Activated CD4-positive, alpha-beta T cell treated with anti-CD3 and anti-CD28 coated beads, Interleukin-2, amount 50 U/mL, for 48 hours (primary cell): ENCODE data around the gene ZNF343.
"Not testable (repeated sequence)": the region's sequence is repeated elsewhere in the genome, so short reads cannot be mapped to it uniquely, and the experiment has no call there.

Experiments
- DNase-seq, 2 experiments: peaks; one replicate each; pipeline ENCODE4 v3.0.0-alpha.2; 2020

ZNF343 gene

GRCh38 chr20:2508631-2509467, at the start of gene ZNF343:
Gene ZNF343, minus strand, starts transcription at chr20:2508915. Its CDS starts 15,020 bp downstream, at chr20:2493895.
- peak; percentile 75 to 80 for DNase-seq

DNA sequence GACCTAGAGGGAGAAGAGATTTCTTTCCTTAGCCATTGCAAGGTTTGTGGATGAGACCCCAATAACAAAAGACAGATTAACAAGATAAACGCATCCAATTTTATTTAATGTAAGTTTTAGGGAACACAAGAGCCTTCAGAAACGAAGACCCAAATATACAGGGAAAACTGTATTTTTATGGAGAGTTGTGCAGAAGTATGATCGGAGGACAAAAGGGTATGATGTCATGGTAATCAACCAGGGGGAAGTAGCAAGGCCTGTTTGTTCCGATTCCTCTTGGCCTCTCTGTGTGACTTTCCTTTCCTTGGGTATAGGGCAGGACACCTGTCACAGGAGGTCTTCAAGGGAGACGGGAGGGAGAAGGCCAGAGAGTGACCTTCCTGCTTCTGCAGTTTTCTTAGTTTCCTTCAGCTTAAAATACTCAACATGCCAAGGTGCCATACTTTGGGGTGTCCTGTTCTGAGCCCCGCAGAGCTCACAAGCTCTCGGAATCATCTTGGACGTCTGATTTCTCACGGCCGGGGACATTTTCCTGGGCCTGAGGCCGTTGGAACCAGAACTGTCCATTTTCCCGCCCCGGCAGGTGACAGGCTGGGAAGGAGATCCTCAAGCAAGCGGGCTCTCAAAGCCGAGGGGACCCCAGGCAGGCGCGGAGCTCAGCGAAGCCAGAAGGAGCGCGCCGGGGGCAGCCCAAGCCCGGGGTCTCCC, 49.3 kb upstream of the ZNF343 start:
- DNase-seq, result no peak

GRCh38 chr20:2545594-2545993, 36.9 kb upstream of the ZNF343 start:
- no peak for DNase-seq

GRCh38 chr20:2544211-2544610, 35.5 kb upstream of the ZNF343 start:
- DNase-seq, result no peak

DNA sequence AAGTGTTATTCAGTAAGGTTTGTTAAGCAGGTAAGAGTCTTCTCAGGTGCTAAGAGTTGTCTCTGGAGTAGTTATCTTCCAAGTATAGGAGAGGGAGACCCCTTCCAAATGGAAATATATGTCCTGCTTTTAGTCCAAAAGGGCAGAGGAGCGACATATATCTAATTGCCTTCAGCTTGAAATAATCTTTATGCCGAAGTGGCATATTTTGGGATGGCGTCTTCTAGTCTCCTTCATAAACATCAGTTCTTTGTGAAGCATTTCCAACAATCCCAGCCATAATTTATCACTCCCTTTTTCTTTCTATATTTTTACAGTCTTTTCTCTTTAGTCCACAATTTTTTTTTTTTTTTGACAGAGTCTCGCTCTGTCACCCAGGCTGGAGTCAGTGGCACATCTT, 33.6 kb upstream of the ZNF343 start:
- no peak for DNase-seq

- DNase-seq, result no peak
These were observed 33.2 kb upstream of the ZNF343 start for GRCh38 chr20:2541940-2542339.

DNA sequence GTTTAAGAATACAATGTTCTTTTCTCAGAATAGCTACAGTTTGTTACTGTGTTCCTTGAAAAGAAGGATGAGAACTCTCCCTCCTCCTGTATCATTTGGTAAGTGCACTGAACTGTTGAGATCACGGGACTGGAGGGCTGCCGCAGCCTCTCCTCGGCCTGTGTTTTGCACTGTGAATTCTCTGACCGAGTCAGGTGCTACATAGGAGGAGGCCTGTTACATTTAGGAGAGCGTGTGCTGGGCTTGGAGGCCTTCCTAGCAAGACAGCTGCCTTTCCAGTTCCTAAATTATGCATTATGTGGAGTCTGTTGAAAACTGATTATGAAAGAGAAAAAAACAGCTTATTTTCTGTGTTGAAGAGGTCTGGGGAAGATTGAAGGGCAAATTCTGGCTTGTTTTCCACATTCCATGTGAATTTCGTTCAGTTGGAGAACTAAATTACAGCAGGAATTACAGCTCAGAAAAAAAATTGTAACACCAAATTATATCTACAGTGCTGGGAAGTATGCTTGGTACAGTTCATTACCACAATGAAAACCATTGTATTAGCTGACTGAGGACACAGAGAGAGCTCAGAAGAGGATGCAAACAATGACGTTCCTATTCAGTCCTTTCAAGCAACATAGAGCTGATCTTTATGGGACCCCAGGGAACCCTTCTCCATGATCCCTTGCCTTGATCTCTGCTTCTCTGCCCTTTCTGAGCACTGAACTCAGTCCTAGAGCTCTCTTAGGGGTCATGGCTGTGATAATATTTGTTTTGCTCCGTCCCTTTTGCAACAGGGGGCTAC, 30.4 kb upstream of the ZNF343 start:
- no peak for DNase-seq

GRCh38 chr20:2538356-2538755, 29.6 kb upstream of the ZNF343 start:
- no peak for DNase-seq

GRCh38 chr20:2537101-2537500, 28.4 kb upstream of the ZNF343 start:
- no peak for DNase-seq

DNA sequence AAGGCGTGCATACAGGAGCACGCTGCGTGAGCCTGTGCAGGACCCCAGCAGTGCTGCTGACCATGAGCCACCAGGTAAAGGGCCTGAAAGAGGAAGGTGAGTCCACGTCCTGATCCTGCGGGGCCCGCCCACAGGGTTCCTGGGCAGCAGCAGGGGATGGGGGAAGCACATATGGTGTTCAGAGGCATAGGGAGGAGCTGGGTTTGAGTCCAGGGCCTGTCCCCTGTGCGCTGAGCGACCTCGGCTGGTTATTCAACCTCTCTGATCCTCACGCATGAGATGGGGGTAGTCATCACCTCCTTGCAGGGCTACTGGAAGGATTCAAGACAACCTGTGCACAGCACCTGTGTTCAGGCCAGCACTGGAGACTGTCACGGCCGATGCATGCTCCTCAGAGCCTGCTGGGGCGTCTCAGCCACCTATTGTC, 27.9 kb upstream of the ZNF343 start, which contains the start of gene TMC2:
TSS of gene TMC2 (plus strand) at position 14 of the 427 bp plus-strand sequence. CDS start at position 63, 49 bp downstream.
- DNase-seq, result no peak

GRCh38 chr20:2535711-2536559, 27.2 kb upstream of the ZNF343 start:
- no peak for DNase-seq

DNA sequence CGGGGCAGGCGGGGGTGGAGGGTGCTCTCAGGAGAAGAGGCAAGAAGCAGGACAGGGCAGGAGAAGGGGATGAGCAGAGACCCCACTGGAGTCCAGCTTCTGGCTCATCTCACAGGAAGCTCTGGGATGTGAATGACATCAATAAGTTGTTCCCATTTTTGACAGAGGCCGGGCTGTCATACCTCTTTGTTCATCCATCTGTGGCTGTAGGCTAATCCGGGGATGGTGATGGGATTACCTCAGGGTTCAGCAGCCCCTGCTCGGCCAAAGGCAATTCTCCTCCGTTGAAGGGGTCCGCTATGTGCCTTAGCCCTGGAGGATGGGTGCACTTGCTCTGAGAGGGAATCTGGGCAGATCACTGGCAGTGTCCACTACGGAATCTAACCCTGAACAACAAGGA, 24.4 kb upstream of the ZNF343 start:
- no peak for DNase-seq

DNA sequence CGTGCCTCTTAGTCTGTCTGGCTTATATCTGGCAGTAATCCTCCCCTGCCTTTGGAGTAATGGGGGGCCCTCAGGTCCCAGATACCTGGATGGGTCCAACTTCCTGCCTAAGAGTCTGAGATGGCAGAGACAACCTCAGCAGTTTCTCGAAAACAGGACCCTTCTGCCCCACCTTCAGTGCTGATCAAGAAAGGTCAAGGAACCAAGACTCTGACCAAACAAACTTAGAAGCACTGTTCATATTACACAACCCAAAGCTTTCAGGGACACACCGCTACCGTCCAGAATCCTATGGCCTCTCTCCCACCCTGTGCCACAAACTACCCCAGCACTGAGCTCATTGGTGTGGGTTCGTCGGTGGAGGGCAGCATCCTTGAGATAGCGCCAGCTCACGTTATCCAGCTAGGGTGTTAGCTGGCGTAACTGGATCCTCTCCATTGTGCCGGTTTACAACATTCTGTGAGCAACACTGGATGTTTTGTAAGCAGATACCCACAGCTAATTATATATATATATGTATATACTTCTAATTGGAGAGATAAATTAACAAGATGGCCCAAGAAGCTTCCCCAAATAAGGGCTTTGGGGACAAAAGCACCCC, 20.1 kb upstream of the ZNF343 start:
- no peak for DNase-seq

GRCh38 chr20:2527762-2528161, 19.0 kb upstream of the ZNF343 start:
- DNase-seq, result no peak

GRCh38 chr20:2526218-2526583, 17.5 kb upstream of the ZNF343 start:
- not testable (repeated sequence) for DNase-seq

DNA sequence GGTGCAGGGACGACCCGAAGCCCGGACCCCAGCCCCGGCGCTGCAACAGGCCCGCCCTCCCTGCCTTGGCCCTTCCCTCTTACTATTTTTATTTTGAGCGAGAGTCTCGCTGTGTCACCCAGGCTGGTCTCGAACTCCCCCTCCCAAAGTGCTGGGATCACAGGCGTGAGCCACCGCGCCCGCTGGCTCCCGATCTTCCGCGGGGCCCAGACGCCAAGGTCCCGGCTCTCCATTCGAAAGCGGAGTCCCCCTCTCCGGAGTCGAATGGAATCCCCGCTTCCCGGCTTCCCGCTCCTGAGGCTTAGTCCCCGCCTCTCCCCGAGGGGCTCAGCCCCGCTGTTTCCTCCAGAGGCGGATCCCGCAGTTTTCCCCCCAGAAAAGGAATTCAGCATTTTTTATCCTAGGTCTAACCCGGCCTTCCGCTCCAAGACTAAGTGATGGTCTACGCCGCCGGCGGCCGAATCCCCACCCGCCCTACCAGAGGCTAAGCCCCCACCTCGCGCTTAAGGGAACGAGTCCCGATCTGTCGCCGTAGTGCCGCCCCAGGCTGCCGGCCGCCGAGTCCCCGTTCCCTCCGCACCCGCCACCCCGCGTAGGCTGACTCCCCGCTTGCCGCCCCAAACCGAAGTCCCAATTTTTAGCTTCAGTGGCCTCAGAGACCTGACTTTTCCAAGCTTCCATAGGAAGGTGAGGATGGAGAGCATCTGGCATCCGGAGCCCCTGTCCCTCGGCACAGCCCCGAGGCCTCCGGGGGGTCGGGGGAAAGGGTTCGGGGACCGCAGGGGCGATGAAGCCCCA, 16.2 kb upstream of the ZNF343 start:
- DNase-seq, result peak; percentile 40 to 53

GRCh38 chr20:2523919-2524708, 15.4 kb upstream of the ZNF343 start:
- peak; percentile 94 to 95 for DNase-seq

DNA sequence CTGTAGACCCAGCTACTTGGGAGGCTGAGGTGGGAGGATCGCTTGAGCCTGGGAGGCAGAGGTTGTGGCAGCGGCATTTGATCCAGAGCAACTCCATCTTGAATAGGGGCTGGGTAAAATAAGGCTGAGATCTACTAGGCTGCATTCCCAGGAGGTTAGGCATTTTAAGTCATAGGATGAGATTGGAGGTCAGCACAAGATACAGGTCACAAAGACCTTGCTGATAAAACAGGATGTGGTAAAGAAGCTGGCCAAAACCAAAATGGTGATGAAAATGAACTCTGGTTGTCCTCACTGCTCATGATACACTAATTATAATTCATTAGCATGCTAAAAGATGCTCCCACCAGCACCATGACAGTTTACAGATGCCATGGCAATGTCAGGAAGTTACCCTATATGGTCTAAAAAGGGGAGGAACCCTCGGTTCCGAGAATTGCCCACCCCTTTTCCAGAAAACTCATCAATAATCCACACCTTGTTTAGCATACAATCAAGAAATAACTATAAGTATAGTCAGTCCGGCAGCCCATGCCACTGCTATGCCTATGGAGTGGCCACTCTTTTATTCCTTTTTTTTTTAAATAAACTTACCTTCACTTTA, 14.2 kb upstream of the ZNF343 start:
- DNase-seq, result not testable (repeated sequence)
